PC-9 (cell line): ENCODE data around the gene IRS2.

Experiments
- EZH2 ChIP-seq: fragments of 200-600 bp; sonication (generic); IDR thresholded peaks from 2 replicates; pipeline ENCODE4 v1.8.0; 2017; ENCODE audit warnings: antibody characterized with exemption, low read depth
- TF ChIP-seq, protein P1 (sequence below): fragments of 200-600 bp; sonication (generic); conservative IDR thresholded peaks from 2 replicates; pipeline ENCODE4 v1.6.1; 2017; ENCODE audit warnings: mixed run types, antibody characterized with exemption, mild to moderate bottlenecking, moderate library complexity

DNA sequence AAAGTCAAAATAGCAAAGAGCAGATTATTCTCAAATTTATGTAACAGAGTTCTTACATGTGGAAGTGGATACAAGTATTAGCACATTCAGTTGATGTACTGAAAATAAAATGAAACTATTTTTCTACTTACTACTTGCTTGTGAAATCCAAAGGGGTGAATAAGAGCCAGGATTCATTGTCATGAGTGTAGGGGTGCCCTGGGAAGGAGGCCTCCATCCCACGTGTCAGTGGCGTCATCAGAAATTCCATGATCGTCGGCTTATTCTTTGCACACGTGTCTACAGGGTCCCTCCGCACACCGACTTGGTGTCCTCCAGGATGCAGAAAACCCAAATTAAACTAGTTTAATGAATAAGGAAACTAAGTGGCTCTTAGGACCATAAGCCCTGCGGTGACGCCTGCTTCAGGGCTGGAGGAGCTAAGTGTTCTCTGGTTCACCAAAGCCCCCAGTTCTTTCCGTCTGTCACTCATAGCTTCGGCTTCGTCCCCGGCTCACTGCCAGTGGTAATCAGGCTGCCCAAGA, 55.5 kb downstream of the IRS2 start:
- TF ChIP-seq, protein P1, sequence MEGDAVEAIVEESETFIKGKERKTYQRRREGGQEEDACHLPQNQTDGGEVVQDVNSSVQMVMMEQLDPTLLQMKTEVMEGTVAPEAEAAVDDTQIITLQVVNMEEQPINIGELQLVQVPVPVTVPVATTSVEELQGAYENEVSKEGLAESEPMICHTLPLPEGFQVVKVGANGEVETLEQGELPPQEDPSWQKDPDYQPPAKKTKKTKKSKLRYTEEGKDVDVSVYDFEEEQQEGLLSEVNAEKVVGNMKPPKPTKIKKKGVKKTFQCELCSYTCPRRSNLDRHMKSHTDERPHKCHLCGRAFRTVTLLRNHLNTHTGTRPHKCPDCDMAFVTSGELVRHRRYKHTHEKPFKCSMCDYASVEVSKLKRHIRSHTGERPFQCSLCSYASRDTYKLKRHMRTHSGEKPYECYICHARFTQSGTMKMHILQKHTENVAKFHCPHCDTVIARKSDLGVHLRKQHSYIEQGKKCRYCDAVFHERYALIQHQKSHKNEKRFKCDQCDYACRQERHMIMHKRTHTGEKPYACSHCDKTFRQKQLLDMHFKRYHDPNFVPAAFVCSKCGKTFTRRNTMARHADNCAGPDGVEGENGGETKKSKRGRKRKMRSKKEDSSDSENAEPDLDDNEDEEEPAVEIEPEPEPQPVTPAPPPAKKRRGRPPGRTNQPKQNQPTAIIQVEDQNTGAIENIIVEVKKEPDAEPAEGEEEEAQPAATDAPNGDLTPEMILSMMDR: no peak
- no peak for TF ChIP-seq EZH2
